Measurements from ENCODE around the gene OR1I1.

GRCh38 chr19:15128162-15128770 lies 46.3 kb downstream of the OR1I1 start:
- TF ChIP-seq CTCF (IDR thresholded peaks at IDR 0.05) = no peak
- no peak for TF ChIP-seq POLR2A (IDR thresholded peaks at IDR 0.05)
